Upper lobe of left lung (tissue), 4 donors: ENCODE results near the gene PTCH1.

Source experiments
- CTCF ChIP-seq, 6 experiments: fragments of 450-650 bp in 4 of 6; fragments of 200-600 bp in 2 of 6; sonication (generic) in 2 of 6; IDR thresholded peaks; one replicate each; pipeline ENCODE4 v1.5.1; 2016 to 2019; ENCODE audit warnings: antibody characterized with exemption in 6 of 6
- EP300 ChIP-seq, 4 donors: sonication (generic); formaldehyde crosslinking; IDR thresholded peaks; one replicate each; pipeline ENCODE4 v1.5.1; 2017; ENCODE audit warnings: antibody characterized with exemption in 4 of 4, control low read depth in 2 of 4
- POLR2A ChIP-seq, 4 donors: fragments of 450-650 bp; IDR thresholded peaks; one replicate each; pipeline ENCODE4 v1.5.1; 2016 to 2017; ENCODE audit warnings: antibody characterized with exemption in 4 of 4, mild to moderate bottlenecking in 2 of 4
- POLR2AphosphoS5 ChIP-seq, 2 donors: sonication (generic); formaldehyde crosslinking; IDR thresholded peaks; one replicate each; pipeline ENCODE4 v1.5.1; 2017; ENCODE audit warnings: antibody characterized with exemption in 2 of 2

- TF ChIP-seq CTCF (IDR thresholded peaks at IDR 0.05) (no peak), POLR2A (IDR thresholded peaks at IDR 0.05) (no peak), EP300 (IDR thresholded peaks at IDR 0.05) (no peak), POLR2AphosphoS5 (IDR thresholded peaks at IDR 0.05) (no peak)
These were observed 85.5 kb downstream of the PTCH1 start for GRCh38 chr9:95431286-95431685.
